ENCODE measurements around the gene CFAP99.

The CFAP99 gene

GRCh38 chr4:2415881-2416563 is 2.7 kb upstream of the CFAP99 start:
- FAIRE-seq (no peak), DNase-seq (ENCODE audit: insufficient read length) (no peak)
- no peak for TF ChIP-seq POLR2AphosphoS5 (IDR thresholded peaks at IDR 0.05; ENCODE audit: low read depth, low read length)
- TF ChIP-seq POLR2A (IDR thresholded peaks at IDR 0.05; ENCODE audit: low read depth, low read length), result no peak
- TF ChIP-seq TAF1 (IDR thresholded peaks at IDR 0.05; ENCODE audit: borderline replicate concordance, low read depth, low read length), result no peak

DNA sequence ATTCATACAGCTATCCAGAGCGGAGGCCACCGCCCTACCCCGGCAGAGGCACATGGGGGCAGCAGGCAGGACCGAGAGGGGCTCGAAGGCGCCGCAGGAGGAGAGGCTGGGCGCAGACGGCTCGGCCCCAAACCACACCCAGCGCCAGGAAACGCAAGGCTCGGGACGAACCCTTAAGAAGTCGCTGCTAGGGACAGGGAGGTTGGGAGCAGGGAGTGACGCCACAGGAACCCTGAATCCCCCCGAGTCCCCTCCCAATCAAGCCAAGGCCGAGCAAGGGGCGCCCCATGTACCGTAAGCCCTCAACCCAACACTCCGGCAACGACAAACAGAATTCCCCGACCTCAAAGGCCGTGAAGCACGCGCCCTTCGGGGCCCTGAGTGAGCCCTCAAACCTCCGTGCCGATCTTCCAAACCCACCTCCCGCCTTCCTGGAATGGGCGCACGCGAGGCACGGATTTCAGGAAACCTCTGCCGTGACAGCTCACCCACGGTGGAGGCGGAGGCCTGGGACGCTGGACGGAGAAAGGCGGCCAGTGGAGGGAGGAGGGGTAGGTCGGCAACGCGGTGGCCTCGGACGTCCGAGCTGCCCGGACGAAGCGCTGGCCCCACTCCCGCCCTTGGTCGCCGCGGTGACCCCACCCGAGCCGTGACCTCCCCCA is 2.1 kb upstream of the CFAP99 start:
- FAIRE-seq (no peak), DNase-seq (ENCODE audit: insufficient read length) (no peak)
- TF ChIP-seq POLR2AphosphoS5 (IDR thresholded peaks at IDR 0.05; ENCODE audit: low read depth, low read length) (no peak), POLR2A (IDR thresholded peaks at IDR 0.05; ENCODE audit: low read depth, low read length) (no peak), TAF1 (IDR thresholded peaks at IDR 0.05; ENCODE audit: borderline replicate concordance, low read depth, low read length) (no peak)

DNA sequence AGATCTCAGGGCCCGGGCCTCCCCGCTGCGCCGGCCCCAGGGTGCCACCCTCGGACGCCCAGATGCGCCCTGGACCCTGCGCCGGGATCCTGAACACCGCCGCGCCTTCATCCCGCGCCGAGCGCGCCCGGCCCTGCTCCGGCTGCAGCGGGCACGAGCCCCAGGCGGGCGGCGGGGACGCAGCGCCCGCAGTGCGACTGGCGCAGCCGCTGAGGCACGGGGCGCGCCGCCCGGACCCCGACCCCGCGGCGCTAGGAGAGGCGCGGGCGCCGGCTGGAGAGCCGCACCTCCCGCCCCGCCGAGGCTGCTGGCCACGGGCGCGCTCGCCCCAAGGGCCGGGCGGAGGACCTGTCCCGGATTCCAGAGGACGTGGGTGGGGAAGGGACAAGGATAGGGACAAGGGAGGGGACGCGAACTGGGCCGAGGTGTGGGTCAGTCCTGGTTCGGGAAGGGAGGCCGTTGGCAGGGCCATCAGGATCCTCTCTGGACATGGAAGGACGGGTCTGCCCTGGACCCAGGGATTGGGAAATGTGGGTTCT is 1.5 kb upstream of the CFAP99 start:
- DNase-seq (ENCODE audit: insufficient read length), result no peak
- no peak for FAIRE-seq
- no peak for TF ChIP-seq POLR2AphosphoS5 (IDR thresholded peaks at IDR 0.05; ENCODE audit: low read depth, low read length)
- TF ChIP-seq POLR2A (IDR thresholded peaks at IDR 0.05; ENCODE audit: low read depth, low read length), result no peak
- TF ChIP-seq TAF1 (IDR thresholded peaks at IDR 0.05; ENCODE audit: borderline replicate concordance, low read depth, low read length), result no peak

DNA sequence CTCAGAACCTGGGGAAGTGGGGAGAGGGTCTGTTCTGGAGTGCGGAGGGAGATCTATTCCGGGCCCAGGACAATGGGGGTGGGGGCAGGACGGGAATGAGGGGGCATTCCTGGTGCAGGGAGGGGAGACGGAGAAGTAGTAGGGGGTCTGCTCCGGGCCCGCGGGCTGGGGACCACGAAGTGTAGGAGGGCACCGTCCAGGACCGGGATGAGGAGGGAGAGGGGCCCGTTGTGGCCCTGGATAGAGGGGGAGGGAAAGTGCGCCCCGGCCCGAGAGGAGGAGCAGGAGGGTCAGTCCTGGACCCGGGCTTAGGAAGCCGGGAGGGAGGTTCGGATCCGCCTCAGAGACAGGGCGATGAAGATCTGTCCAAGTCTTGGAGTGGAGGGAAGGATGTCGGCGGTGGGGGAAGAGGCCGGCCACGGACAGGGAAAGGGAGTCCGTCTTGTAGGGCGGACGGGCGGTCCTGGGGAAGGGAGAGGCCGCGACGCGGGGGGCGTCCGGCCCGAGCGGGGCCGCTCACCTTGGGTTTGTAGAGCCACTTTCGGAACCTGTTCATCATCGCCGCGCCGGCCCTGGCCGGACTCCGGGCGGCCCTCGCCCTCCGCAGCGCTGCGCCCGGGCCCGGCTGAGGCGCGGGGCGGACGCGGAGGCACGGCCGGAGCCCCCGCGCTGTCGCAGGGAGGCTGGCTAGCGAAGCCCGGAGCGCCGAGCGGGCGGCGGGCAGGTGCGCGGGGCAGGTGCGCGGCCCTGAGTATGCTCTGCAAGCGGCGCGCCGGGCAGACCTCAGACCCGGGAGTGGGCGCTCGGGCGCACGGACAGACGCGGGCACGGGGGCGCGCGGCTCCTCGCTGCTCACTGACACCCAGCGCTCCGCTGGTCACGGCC is 748 bp upstream of the CFAP99 start, which contains the start of gene ZFYVE28:
ZFYVE28 (minus strand) TSS at position 881 of the 885 bp plus-strand sequence; CDS start at position 559, 322 bp downstream.
- DNase-seq (ENCODE audit: insufficient read length) (no peak), FAIRE-seq (no peak)
- no peak for TF ChIP-seq POLR2AphosphoS5 (IDR thresholded peaks at IDR 0.05; ENCODE audit: low read depth, low read length)
- no peak for TF ChIP-seq POLR2A (IDR thresholded peaks at IDR 0.05; ENCODE audit: low read depth, low read length)
- TF ChIP-seq TAF1 (IDR thresholded peaks at IDR 0.05; ENCODE audit: borderline replicate concordance, low read depth, low read length), result no peak

DNA sequence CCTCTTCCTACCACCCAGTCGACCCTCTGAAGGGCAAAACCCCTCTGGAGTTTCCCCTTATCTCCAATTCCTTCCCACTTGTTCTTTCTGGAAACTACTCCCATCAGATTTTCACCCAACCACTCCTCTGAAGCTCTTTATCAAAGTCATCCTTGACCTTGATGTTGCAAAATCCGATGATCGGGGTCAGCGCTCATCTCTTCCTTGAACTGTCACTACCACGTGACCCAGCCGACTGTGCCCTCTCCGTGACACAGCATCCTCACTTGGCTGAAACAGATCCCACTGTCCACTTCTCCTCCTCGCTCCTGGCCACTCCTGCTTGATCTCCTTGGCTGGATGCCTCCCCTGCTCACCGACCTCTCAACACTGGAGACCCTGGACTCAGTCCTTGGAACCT is 1.1 kb downstream of the CFAP99 start:
- TF ChIP-seq TAF1 (IDR thresholded peaks at IDR 0.05; ENCODE audit: borderline replicate concordance, low read depth, low read length), result no peak
- TF ChIP-seq POLR2AphosphoS5 (IDR thresholded peaks at IDR 0.05; ENCODE audit: low read depth, low read length), result no peak
- no peak for TF ChIP-seq POLR2A (IDR thresholded peaks at IDR 0.05; ENCODE audit: low read depth, low read length)
- FAIRE-seq (no peak), DNase-seq (ENCODE audit: insufficient read length) (no peak)

DNA sequence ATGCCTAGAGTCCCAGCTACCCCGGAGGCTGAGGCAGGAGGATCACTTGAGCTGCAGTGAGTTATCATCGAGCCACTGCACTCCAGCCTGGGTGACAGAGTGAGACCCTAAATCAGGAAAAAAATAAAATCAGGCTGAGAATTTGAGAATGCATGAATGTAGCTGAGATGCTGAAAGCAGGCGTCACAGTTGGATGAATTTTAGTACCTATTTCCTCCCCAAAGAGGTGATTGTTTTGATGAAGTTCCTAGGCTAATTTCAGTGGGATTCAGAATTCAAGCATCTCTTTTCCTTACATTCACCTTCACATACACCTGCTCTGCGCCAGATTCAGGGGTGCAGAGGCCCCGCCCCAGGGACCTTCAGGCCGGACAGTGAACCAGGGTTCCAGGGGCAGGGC is 3.2 kb downstream of the CFAP99 start:
- DNase-seq (ENCODE audit: insufficient read length) (no peak), FAIRE-seq (no peak)

GRCh38 chr4:2423066-2423465 is 4.3 kb downstream of the CFAP99 start:
- TF ChIP-seq POLR2A (IDR thresholded peaks at IDR 0.05; ENCODE audit: low read depth, low read length) (no peak), TAF1 (IDR thresholded peaks at IDR 0.05; ENCODE audit: borderline replicate concordance, low read depth, low read length) (no peak), POLR2AphosphoS5 (IDR thresholded peaks at IDR 0.05; ENCODE audit: low read depth, low read length) (no peak)
- FAIRE-seq (no peak), DNase-seq (ENCODE audit: insufficient read length) (no peak)

More for the DNA sequence above, 3.2 kb downstream of the CFAP99 start:
- no peak for TF ChIP-seq POLR2A (IDR thresholded peaks at IDR 0.05; ENCODE audit: low read depth, low read length)
- TF ChIP-seq TAF1 (IDR thresholded peaks at IDR 0.05; ENCODE audit: borderline replicate concordance, low read depth, low read length), result no peak
- no peak for TF ChIP-seq POLR2AphosphoS5 (IDR thresholded peaks at IDR 0.05; ENCODE audit: low read depth, low read length)

DNA sequence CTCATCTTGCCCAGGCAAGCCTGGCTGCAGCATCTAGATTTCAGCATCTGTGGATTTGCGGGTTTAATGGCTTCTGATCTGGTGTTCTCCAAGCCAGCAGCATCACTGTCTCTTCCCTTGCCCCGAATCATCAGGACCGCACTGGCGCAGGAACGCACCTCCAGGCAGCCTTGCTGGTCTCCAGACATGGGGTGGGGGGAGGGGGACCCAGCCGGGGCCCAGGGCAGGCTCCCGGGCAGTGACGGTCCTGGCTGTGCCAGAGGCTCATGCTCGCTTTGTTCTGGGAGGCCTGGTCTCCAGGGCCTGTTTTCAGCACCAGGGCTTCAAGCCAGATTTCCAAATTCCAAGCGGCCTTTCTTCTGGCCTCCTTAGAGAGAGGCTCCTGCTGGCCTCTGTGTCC is 4.9 kb downstream of the CFAP99 start:
- TF ChIP-seq POLR2A (IDR thresholded peaks at IDR 0.05; ENCODE audit: low read depth, low read length), result no peak
- TF ChIP-seq POLR2AphosphoS5 (IDR thresholded peaks at IDR 0.05; ENCODE audit: low read depth, low read length), result no peak
- TF ChIP-seq TAF1 (IDR thresholded peaks at IDR 0.05; ENCODE audit: borderline replicate concordance, low read depth, low read length), result no peak
- DNase-seq (ENCODE audit: insufficient read length) (no peak), FAIRE-seq (no peak)

DNA sequence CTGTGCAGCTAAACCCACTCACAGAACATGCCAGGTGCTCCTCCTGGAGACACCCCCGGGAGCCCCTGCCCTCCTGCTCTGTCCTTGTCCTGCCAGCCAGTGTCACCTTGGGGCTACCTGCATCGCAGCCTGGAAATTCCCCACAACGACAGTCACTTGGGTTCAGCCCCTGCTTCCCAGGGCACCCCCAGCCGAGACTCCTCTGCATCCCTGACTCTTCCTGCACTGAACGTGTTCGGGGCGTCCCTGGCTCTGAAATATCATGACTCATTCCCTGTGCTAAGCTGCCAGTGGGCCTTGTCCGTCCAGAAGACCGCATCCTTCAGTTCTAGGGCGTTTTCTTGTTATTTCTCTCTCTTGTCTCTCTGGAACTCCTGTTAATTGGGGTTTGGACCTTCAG is 5.8 kb downstream of the CFAP99 start:
- DNase-seq (ENCODE audit: insufficient read length), result no peak
- TF ChIP-seq POLR2AphosphoS5 (IDR thresholded peaks at IDR 0.05; ENCODE audit: low read depth, low read length) (no peak), POLR2A (IDR thresholded peaks at IDR 0.05; ENCODE audit: low read depth, low read length) (no peak)
- no peak for FAIRE-seq

DNA sequence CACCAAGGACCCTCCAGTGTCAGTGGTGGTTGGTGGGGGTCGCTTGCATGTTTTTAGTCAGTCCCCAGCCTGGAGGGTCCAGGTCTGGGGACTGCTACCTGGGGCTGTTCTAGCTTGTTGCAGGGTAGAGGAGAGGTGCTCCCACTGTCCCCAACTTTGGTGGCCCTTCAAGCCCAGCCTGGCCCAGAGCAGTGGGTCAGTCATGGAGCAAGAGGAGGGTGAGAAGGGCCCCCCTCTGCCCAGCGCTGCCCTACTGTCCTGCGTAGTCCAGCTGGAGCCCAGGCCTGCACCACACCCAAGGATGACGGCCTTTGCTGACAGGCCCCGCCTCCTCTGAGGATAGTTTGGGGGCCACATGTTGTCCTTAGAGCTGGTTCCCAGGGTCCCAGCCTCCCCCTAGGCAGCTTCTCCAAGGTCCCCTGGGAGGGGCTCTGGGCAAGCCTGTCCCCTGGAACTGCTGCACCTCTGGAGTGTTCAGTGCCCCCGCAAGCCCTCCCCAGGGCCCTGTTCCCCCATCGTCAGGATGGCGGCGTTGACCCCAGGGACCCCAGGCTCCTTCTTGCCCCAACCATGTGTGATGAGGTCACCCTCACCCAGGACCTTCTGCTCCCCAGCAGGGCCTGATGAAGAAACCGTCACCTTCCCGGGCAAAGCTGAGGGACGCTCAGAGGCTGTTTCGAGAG is 6.8 kb downstream of the CFAP99 start:
- no peak for FAIRE-seq
- no peak for TF ChIP-seq POLR2A (IDR thresholded peaks at IDR 0.05; ENCODE audit: low read depth, low read length)
- no peak for TF ChIP-seq TAF1 (IDR thresholded peaks at IDR 0.05; ENCODE audit: borderline replicate concordance, low read depth, low read length)
- no peak for TF ChIP-seq POLR2AphosphoS5 (IDR thresholded peaks at IDR 0.05; ENCODE audit: low read depth, low read length)
- DNase-seq (ENCODE audit: insufficient read length), result no peak

GRCh38 chr4:2426069-2426397 is 7.3 kb downstream of the CFAP99 start:
- FAIRE-seq, result no peak
- TF ChIP-seq POLR2AphosphoS5 (IDR thresholded peaks at IDR 0.05; ENCODE audit: low read depth, low read length), result no peak
- TF ChIP-seq POLR2A (IDR thresholded peaks at IDR 0.05; ENCODE audit: low read depth, low read length), result no peak
- TF ChIP-seq TAF1 (IDR thresholded peaks at IDR 0.05; ENCODE audit: borderline replicate concordance, low read depth, low read length), result no peak

More at GRCh38 chr4:2426069-2426397, 7.3 kb downstream of the CFAP99 start:
- DNase-seq (ENCODE audit: insufficient read length), result no peak
